ENCODE results near the gene DOCK11.

GRCh38 chrX:118495061-118495921, at the start of gene DOCK11:
- TF ChIP-seq CTCF (IDR thresholded peaks at IDR 0.05): no peak
- TF ChIP-seq ZNF121 (CRISPR knock-in tag; IDR thresholded peaks at IDR 0.05): no peak
- no peak for TF ChIP-seq ATF2 (CRISPR knock-in tag; IDR thresholded peaks at IDR 0.05; ENCODE audit: borderline replicate concordance, low read depth)
- no peak for TF ChIP-seq ETV6 (CRISPR knock-in tag; IDR thresholded peaks at IDR 0.05)
